Duodenal mucosa (tissue), 2 donors: Measurements from ENCODE around the gene DNAH12.
"Not testable (repeated sequence)": the region's sequence is repeated elsewhere in the genome, so short reads cannot be mapped to it uniquely, and the experiment has no call there.

Experiments used
- H3K27ac ChIP-seq: one replicate; pipeline ENCODE4 v1.7.0; 2013; ENCODE audit warnings: low read depth, low read length
- H3K27me3 ChIP-seq, 2 donors: one replicate each; pipeline ENCODE4 v1.7.0; 2013; ENCODE audit warnings: low read length in 2 of 2, control low read depth in 1 of 2; ENCODE audit not compliant: insufficient read depth in 2 of 2, control insufficient read depth in 1 of 2
- H3K36me3 ChIP-seq, 2 donors: one replicate each; pipeline ENCODE4 v1.7.0; 2013; ENCODE audit warnings: low read length in 2 of 2, control low read depth in 1 of 2; ENCODE audit not compliant: insufficient read depth in 2 of 2, control insufficient read depth in 1 of 2
- H3K4me1 ChIP-seq, 2 donors: one replicate each; pipeline ENCODE4 v1.7.0; 2013; ENCODE audit warnings: low read length in 2 of 2, control low read depth in 1 of 2; ENCODE audit not compliant: insufficient read depth in 2 of 2, control insufficient read depth in 1 of 2
- H3K4me3 ChIP-seq, 2 donors: one replicate each; pipeline ENCODE4 v1.7.0; 2013; ENCODE audit warnings: low read length in 2 of 2, low read depth in 1 of 2
- H3K9ac ChIP-seq, 2 donors: one replicate each; pipeline ENCODE4 v1.7.0; 2013; ENCODE audit warnings: low read length in 2 of 2, low read depth in 1 of 2
- H3K9me3 ChIP-seq, 2 donors: one replicate each; pipeline ENCODE4 v1.7.0; 2013; ENCODE audit warnings: low read length in 2 of 2, control low read depth in 1 of 2; ENCODE audit not compliant: control insufficient read depth in 1 of 2

The DNAH12 gene

DNA sequence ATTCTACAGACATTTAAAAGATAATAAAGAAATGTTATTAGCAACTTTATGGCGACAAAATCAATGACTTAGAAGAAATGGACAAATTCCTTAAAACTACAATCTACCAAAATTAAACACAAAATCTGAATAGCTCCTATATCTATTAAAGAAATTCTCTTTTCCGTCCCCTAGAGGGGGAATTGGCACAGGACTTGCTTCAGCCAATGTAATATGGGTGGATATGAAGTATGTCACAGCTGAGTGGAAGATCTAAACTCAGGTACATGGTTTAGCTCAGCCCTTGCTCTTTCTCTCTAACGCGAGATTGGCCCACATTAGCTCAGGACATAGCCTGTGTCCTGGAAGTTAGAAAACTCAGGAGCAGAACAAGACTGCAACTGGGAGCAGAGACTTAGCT lies 79.3 kb downstream of the DNAH12 start:
- no peaks in the 10 kb centered on the region for H3K27me3 ChIP-seq
- no peaks in the 10 kb centered on the region for H3K36me3 ChIP-seq
- H3K9ac ChIP-seq: no peak overlapping the region
- H3K9me3 ChIP-seq: no peaks in the 10 kb centered on the region
- H3K4me3 ChIP-seq: no peak overlapping the region
- no peak overlapping the region for H3K27ac ChIP-seq
- H3K4me1 ChIP-seq: no peaks in the 10 kb centered on the region

GRCh38 chr3:57464011-57464410 lies 80.1 kb downstream of the DNAH12 start:
- Histone ChIP-seq H3K27me3 (no peaks in the 10 kb centered on the region), H3K36me3 (no peaks in the 10 kb centered on the region), H3K27ac (no peak overlapping the region), H3K9me3 (no peaks in the 10 kb centered on the region), H3K4me3 (no peak overlapping the region), H3K9ac (no peak overlapping the region), H3K4me1 (no peaks in the 10 kb centered on the region)

GRCh38 chr3:57451150-57451846 lies 92.8 kb downstream of the DNAH12 start:
- Histone ChIP-seq H3K27ac (no peak overlapping the region), H3K36me3 (no peaks in the 10 kb centered on the region), H3K4me3 (no peak overlapping the region), H3K27me3 (no peaks in the 10 kb centered on the region), H3K9me3 (no peaks in the 10 kb centered on the region), H3K4me1 (peaks cover 0 to 14% of the 10 kb centered on the region in 2 donors), H3K9ac (no peak overlapping the region)

DNA sequence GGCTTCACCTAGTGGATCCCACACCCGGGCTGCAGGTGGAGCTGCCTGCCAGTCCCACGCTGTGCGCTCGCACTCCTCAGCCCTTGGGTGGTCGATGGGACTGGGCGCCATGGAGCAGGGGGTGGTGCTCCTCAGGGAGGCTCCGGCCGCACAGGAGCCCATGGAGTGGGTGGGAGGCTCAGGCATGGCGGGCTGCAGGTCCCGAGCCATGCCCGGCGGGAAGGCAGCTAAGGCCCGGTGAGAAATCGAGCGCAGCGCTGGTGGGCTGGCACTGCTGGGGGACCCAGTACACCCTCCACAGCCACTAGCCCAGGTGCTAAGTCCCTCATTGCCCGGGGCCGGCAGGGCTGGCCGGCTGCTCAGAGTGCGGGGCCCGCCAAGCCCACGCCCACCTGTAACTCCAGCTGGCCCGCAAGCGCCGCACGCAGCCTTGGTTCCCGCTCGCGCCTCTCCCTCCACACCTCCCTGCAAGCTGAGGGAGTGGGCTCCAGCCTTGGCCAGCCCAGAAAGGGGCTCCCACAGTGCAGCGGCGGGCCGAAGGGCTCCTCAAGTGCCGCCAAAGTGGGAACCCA lies 94.8 kb downstream of the DNAH12 start:
- H3K4me3 ChIP-seq, H3K27me3 ChIP-seq, H3K9ac ChIP-seq, H3K27ac ChIP-seq, H3K36me3 ChIP-seq, H3K9me3 ChIP-seq: not testable (repeated sequence)
- H3K4me1 ChIP-seq: peaks cover 3 to 14% of the 10 kb centered on the region in 2 donors

DNA sequence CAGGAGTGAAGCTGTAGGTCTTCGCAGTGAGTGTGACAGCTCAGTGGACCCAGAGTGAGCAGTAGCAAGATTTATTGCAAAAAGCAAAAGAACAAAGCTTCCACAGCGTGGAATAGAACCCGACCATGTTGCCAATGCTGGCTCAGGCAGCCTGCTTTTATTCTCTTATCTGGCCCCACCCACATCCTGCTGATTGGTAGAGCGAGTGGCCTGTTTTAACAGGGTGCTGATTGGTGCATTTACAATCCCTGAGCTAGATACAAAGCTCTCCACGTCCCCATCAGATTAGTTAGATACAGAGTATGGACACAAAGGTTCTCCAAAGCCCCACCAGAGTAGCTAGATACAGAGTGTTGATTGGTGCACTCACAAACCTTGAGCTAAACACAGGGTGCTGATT lies 95.7 kb downstream of the DNAH12 start:
- H3K9ac ChIP-seq: not testable (repeated sequence)

GRCh38 chr3:57446318-57446841 lies 97.8 kb downstream of the DNAH12 start:
- Histone ChIP-seq H3K36me3 (no peaks in the 10 kb centered on the region), H3K27ac (no peak overlapping the region), H3K9ac (no peak overlapping the region), H3K4me3 (no peak overlapping the region), H3K4me1 (peaks cover 3 to 10% of the 10 kb centered on the region in 2 donors), H3K9me3 (no peaks in the 10 kb centered on the region), H3K27me3 (no peaks in the 10 kb centered on the region)

More for the DNA sequence above, 95.7 kb downstream of the DNAH12 start:
- H3K27me3 ChIP-seq, H3K9me3 ChIP-seq, H3K27ac ChIP-seq, H3K4me3 ChIP-seq, H3K36me3 ChIP-seq: not testable (repeated sequence)
- H3K4me1 ChIP-seq: peaks cover 3 to 14% of the 10 kb centered on the region in 2 donors

GRCh38 chr3:57444469-57444868 lies 99.7 kb downstream of the DNAH12 start:
- Histone ChIP-seq H3K9ac (no peak overlapping the region), H3K4me3 (no peak overlapping the region), H3K27me3 (no peaks in the 10 kb centered on the region), H3K9me3 (no peaks in the 10 kb centered on the region), H3K27ac (no peak overlapping the region), H3K4me1 (peaks cover 0 to 3% of the 10 kb centered on the region in 2 donors), H3K36me3 (no peaks in the 10 kb centered on the region)

- not testable (repeated sequence) for H3K9ac ChIP-seq, H3K9me3 ChIP-seq, H3K27me3 ChIP-seq, H3K36me3 ChIP-seq, H3K27ac ChIP-seq, H3K4me3 ChIP-seq, H3K4me1 ChIP-seq
Measured at GRCh38 chr3:57440144-57440543, 104.0 kb downstream of the DNAH12 start.

- not testable (repeated sequence) for H3K4me1 ChIP-seq, H3K27me3 ChIP-seq, H3K4me3 ChIP-seq
Measured at GRCh38 chr3:57438460-57438859, 105.7 kb downstream of the DNAH12 start.

DNA sequence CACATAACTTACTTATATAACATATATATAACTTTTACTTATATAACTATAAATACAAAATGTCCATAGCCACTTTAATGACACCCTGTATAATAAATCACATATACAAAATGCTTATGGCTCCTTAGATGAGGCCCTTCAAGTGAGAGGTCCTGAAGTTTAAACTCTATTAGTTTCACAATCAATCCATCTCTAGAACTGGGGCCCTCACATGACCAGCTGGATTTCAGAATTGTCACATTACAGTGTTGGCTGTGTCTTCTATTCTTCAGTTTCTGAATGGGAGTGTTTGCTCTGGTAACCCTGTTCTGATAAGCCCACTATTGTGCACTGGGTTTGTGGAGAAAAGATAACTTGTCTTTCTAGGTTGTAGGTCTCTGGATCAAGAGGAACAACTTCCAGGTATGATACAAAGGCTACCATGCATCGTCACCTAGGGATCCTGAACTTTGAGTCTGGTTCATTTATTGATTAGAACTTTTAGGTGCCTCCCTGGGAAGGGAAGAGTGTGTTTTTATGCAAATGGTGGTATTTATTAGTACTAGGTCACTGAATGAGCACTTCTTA lies 107.9 kb downstream of the DNAH12 start:
- no peaks in the 10 kb centered on the region for H3K9me3 ChIP-seq
- no peak overlapping the region for H3K9ac ChIP-seq
- no peaks in the 10 kb centered on the region for H3K36me3 ChIP-seq
- H3K4me1 ChIP-seq: no peaks in the 10 kb centered on the region
- no peak overlapping the region for H3K4me3 ChIP-seq
- H3K27ac ChIP-seq: no peak overlapping the region
- H3K27me3 ChIP-seq: no peaks in the 10 kb centered on the region

More at GRCh38 chr3:57438460-57438859, 105.7 kb downstream of the DNAH12 start:
- H3K27ac ChIP-seq, H3K36me3 ChIP-seq, H3K9ac ChIP-seq, H3K9me3 ChIP-seq: not testable (repeated sequence)
